B cell (primary cell): ENCODE data around the gene FYN. TPM values are rescaled to one million over a fixed set of nuclear protein-coding genes. Genes with fewer than 3 reads are reported as not detected.

Experiments used
- ATAC-seq: fragments of 200-7000 bp; cut with Tn5 transposase; one replicate; pipeline ENCODE4 v1.10.0; 2021; ENCODE audit warnings: low read depth, mild to moderate bottlenecking, moderate number of reproducible peaks, moderate library complexity
- CTCF ChIA-PET: fragments of 350-600 bp; sonication (Branson Sonifier 250); formaldehyde crosslinking; loops from one replicate; lab custom pipeline; 2021; ENCODE audit warnings: antibody characterized with exemption, inconsistent platforms; lab: Charles Lee
- POLR2A ChIA-PET: fragments of 350-600 bp; sonication (Branson Sonifier 250); formaldehyde crosslinking; loops from one replicate; lab custom pipeline; 2021; ENCODE audit warnings: antibody characterized with exemption; lab: Charles Lee
- DNase-seq: peaks from one replicate; pipeline ENCODE4 v3.0.0; 2013
- H2AFZ ChIP-seq: 2 replicates; pipeline ENCODE4 v1.6.1; 2012; ENCODE audit warnings: mild to moderate bottlenecking, low read depth, low read length; ENCODE audit not compliant: insufficient read depth, poor library complexity, severe bottlenecking
- H3K27ac ChIP-seq, 2 donors: 1 replicate in 1 of 2; 2 replicates in 1 of 2; pipeline ENCODE4 v1.5.1; 2012 to 2013; ENCODE audit warnings: low read length in 2 of 2, mild to moderate bottlenecking in 2 of 2, moderate library complexity in 1 of 2
- H3K27me3 ChIP-seq, 4 experiments: fragments of 200-600 bp in 1 of 4; sonication (generic) in 1 of 4; replicated peaks in 1 of 4; 1 replicate in 2 of 4; 2 replicates in 2 of 4; pipeline versions ENCODE4 v1.6.1 to v1.7.0; 2013 to 2016; ENCODE audit warnings: low read length in 3 of 4, mild to moderate bottlenecking in 2 of 4, mixed read lengths in 1 of 4, moderate library complexity in 1 of 4; ENCODE audit not compliant: insufficient read depth in 4 of 4, control insufficient read depth in 3 of 4; ENCODE audit errors: control extremely low read depth in 1 of 4
- H3K36me3 ChIP-seq, 2 experiments: replicated peaks in 1 of 2; 1 replicate in 1 of 2; 2 replicates in 1 of 2; pipeline versions ENCODE4 v1.6.1 to v1.7.1; 2013; ENCODE audit warnings: low read length in 1 of 2; ENCODE audit not compliant: insufficient read depth in 2 of 2, control insufficient read depth in 1 of 2; ENCODE audit errors: control extremely low read depth in 1 of 2, extremely low read depth in 1 of 2
- H3K4me1 ChIP-seq, 2 donors: fragments of 200-600 bp in 1 of 2; sonication (generic) in 1 of 2; 1 replicate in 1 of 2; 2 replicates in 1 of 2; pipeline versions ENCODE4 v1.5.1 to v1.6.1; 2013 to 2017; ENCODE audit warnings: low read length in 2 of 2; ENCODE audit not compliant: control insufficient read depth in 2 of 2, insufficient read depth in 2 of 2
- H3K4me2 ChIP-seq: replicated peaks from 2 replicates; pipeline ENCODE3; 2012; ENCODE audit warnings: mild to moderate bottlenecking, low read depth, low read length; ENCODE audit not compliant: poor library complexity, severe bottlenecking
- H3K4me3 ChIP-seq, 5 experiments: fragments of 200-600 bp in 1 of 5; sonication (generic) in 1 of 5; 1 replicate in 3 of 5; 2 replicates in 2 of 5; pipeline versions ENCODE4 v1.5.1 to v1.7.0; 2011 to 2016; ENCODE audit warnings: low read length in 4 of 5, mild to moderate bottlenecking in 4 of 5, low read depth in 2 of 5, control low read depth in 1 of 5, moderate library complexity in 1 of 5; ENCODE audit not compliant: insufficient read depth in 1 of 5; ENCODE audit errors: control extremely low read depth in 1 of 5, extremely low read depth in 1 of 5
- H3K79me2 ChIP-seq: fragments of 200-600 bp; sonication (generic); one replicate; pipeline ENCODE4 v1.6.0; 2016; ENCODE audit warnings: low read length; ENCODE audit not compliant: control insufficient read depth, insufficient read depth
- H3K9ac ChIP-seq: fragments of 200-600 bp; sonication (generic); 2 replicates; pipeline ENCODE4 v1.6.1; 2017; ENCODE audit warnings: mild to moderate bottlenecking, low read length, moderate library complexity
- H3K9me3 ChIP-seq, 3 donors: one replicate each; pipeline versions ENCODE4 v1.6.1 to v1.7.1; 2013; ENCODE audit warnings: low read length in 2 of 3; ENCODE audit not compliant: control insufficient read depth in 2 of 3, insufficient read depth in 1 of 3; ENCODE audit errors: control extremely low read depth in 1 of 3
- H4K20me1 ChIP-seq: 2 replicates; pipeline ENCODE4 v1.6.0; 2012; ENCODE audit warnings: mild to moderate bottlenecking, low read length; ENCODE audit not compliant: insufficient read depth, control insufficient read depth, poor library complexity, severe bottlenecking
- H3K27ac Mint-ChIP-seq: one replicate; pipeline ENCODE4 v1.8.0; 2021; ENCODE audit warnings: mixed read lengths
- H3K27me3 Mint-ChIP-seq: one replicate; pipeline ENCODE4 v1.8.0; 2021; ENCODE audit warnings: mixed read lengths
- H3K4me1 Mint-ChIP-seq: one replicate; pipeline ENCODE4 v1.8.0; 2021; ENCODE audit warnings: mixed read lengths
- H3K4me3 Mint-ChIP-seq: one replicate; pipeline ENCODE4 v1.8.0; 2021; ENCODE audit warnings: mixed read lengths
- H3K9me3 Mint-ChIP-seq: one replicate; pipeline ENCODE4 v1.8.0; 2022; ENCODE audit warnings: mixed read lengths; ENCODE audit not compliant: insufficient read depth
- EZH2 ChIP-seq: IDR thresholded peaks from 2 replicates; pipeline ENCODE4 v1.6.1; 2012; ENCODE audit warnings: borderline replicate concordance, low read depth, mild to moderate bottlenecking, moderate library complexity, low read length; ENCODE audit not compliant: insufficient read depth, poor library complexity, severe bottlenecking
- WGBS: methylation state at CpG from one replicate; pipeline ENCODE4 v1.1.5; 2013; ENCODE audit warnings: missing lambda C conversion rate; ENCODE audit not compliant: insufficient coverage; 5-methylcytosine and 5-hydroxymethylcytosine counted together
- intact Hi-C: fragments of 100-400 bp; cut with micrococcal nuclease; formaldehyde crosslinking; loops from one replicate; pipeline ENCODE4 v1.10.0; 2022
- polyA plus RNA-seq: library from polyadenylated mRNA; depleted of rRNA; stranded (reverse); fragments of >200 nt; gene quantifications from 2 replicates; pipeline ENCODE4 v1.2.3, GENCODE V29; 2012
- total RNA-seq, 2 donors: library from RNA; stranded (reverse); fragments of 120-200 nt in 1 of 2; gene quantifications; 1 replicate in 1 of 2; 2 replicates in 1 of 2; pipeline versions ENCODE4 v1.2.3 to v1.2.4, GENCODE V29; 2013 to 2022
- TF ChIP-seq, protein P1 (sequence below): fragments of 200-600 bp; IDR thresholded peaks from one replicate; pipeline ENCODE4 v1.8.0; 2022; ENCODE audit warnings: antibody characterized with exemption, mild to moderate bottlenecking

FYN gene
- total and polyA plus RNA-seq, 2 donors (not counting 1 experiment from before 2014, with no cell fraction given), result 54.1 to 94.0 TPM

DNA sequence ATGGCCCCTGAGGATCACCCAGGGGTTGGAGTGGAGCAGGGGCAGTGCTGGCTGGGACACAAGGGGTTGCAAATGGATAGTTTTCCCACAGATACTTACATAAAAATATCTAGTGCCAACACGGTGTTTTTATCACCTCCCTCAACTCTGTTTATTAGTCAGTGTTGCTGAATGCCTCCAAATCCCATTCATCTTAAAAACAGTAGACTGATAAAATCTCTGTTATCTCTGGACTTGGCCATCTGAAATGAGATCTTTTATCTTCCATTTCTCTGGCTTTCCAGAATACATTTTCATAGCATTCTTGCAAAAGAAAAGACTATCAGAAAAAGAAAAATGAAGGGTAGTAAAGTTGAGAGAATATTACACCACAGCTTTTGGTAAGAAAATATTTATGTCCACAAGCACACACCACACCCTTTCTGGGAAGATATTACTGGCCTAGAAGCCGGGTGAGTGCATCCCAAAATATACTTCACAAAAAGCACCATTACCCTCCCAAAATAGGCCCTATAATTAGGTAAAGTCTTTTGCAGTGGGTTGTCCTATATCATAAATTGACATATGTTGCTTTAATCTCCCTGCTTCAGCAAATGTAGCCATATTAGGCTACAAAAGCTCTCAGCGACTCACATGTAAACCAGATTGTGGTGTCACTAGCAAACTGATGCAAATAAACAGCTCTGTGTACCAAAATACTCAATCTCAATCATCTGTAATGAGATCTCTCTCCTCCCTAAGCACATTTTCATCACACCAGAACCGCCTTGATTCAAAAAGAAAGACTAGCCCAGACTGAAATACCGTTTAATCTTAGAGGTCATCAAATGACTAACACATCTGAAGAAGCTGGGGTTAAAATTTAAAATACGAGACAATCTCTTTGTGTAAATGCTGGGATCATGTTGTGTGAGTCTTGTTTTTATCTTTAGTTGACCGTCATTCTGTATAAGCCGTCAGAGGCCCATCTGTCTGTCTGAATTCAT lies 96.7 kb downstream of the FYN start:
- TF ChIP-seq, protein P1, sequence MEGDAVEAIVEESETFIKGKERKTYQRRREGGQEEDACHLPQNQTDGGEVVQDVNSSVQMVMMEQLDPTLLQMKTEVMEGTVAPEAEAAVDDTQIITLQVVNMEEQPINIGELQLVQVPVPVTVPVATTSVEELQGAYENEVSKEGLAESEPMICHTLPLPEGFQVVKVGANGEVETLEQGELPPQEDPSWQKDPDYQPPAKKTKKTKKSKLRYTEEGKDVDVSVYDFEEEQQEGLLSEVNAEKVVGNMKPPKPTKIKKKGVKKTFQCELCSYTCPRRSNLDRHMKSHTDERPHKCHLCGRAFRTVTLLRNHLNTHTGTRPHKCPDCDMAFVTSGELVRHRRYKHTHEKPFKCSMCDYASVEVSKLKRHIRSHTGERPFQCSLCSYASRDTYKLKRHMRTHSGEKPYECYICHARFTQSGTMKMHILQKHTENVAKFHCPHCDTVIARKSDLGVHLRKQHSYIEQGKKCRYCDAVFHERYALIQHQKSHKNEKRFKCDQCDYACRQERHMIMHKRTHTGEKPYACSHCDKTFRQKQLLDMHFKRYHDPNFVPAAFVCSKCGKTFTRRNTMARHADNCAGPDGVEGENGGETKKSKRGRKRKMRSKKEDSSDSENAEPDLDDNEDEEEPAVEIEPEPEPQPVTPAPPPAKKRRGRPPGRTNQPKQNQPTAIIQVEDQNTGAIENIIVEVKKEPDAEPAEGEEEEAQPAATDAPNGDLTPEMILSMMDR, result no peak
- no peak for TF ChIP-seq EZH2
- ChIA-PET POLR2A (no interaction called here), CTCF (interaction anchor here (0.7 to 2.0 kb wide), 7 partner anchors 14 to 267 kb away, joined by 3 to 8 read pairs (median 3); no protein-coding TSS in a partner anchor)
- no peak overlapping the region for H3K4me2 ChIP-seq
- ATAC-seq (no peak), DNase-seq (no peak)
- intact Hi-C loops, result loop anchor here (1.0 kb wide), 1 partner anchor 221 kb away; no protein-coding TSS in a partner anchor
- no peak overlapping the region for H3K4me3 ChIP-seq
- no peaks in the 10 kb centered on the region for H3K27me3 ChIP-seq
- Mint-ChIP-seq H3K4me1 (peaks cover 19% of the 10 kb centered on the region), H3K27me3 (no peaks in the 10 kb centered on the region), H3K4me3 (no peak overlapping the region), H3K9me3 (no peaks in the 10 kb centered on the region), H3K27ac (no peak overlapping the region)
- H3K79me2 ChIP-seq, result peaks cover 4% of the 10 kb centered on the region
- H3K9ac ChIP-seq, result no peak overlapping the region
- H2AFZ ChIP-seq, result no peak overlapping the region
- H3K36me3 ChIP-seq, result peaks cover 0 to 4% of the 10 kb centered on the region in 2 experiments
- no peaks in the 10 kb centered on the region for H3K4me1 ChIP-seq
- H3K27ac ChIP-seq, result no peak overlapping the region
- H3K9me3 ChIP-seq, result no peaks in the 10 kb centered on the region
- peaks cover 5% of the 10 kb centered on the region for H4K20me1 ChIP-seq
- 71% methylated on average over 5 of the region's 8 CpGs for WGBS
